AG04450 (cell line): ENCODE data around the gene ZNF800. TPM values are rescaled to one million over a fixed set of nuclear protein-coding genes. Genes with fewer than 3 reads are reported as not detected.

Source experiments
- CTCF ChIA-PET: fragments of 300-600, 350-600 bp; formaldehyde crosslinking; extraction: SDS; loops from one replicate; lab custom pipeline; 2022; ENCODE audit warnings: antibody characterized with exemption, inconsistent platforms; lab: Charles Lee
- POLR2A ChIA-PET: fragments of 350-600 bp; formaldehyde crosslinking; extraction: SDS; loops from one replicate; lab custom pipeline; 2021; ENCODE audit warnings: antibody characterized with exemption, inconsistent platforms; lab: Yijun Ruan, JAX
- DNase-seq: peaks from one replicate; pipeline ENCODE4 v3.0.0-alpha.2; 2011; ENCODE audit warnings: low read depth, low spot score
- H3K27ac ChIP-seq: one replicate; pipeline ENCODE4 v1.5.1; 2012; ENCODE audit warnings: low read depth, low read length, control low read depth
- H3K27me3 ChIP-seq: one replicate; pipeline ENCODE4 v1.6.0; 2012; ENCODE audit warnings: low read length; ENCODE audit not compliant: control insufficient read depth, insufficient read depth
- H3K4me3 ChIP-seq: 2 replicates; pipeline ENCODE4 v1.5.1; 2011; ENCODE audit warnings: mild to moderate bottlenecking, low read depth, low read length, control low read depth
- H3K9me3 ChIP-seq: 2 replicates; pipeline ENCODE4 v1.5.1; 2012; ENCODE audit warnings: low read length; ENCODE audit not compliant: control insufficient read depth, insufficient read depth
- polyA minus RNA-seq: library from RNA; depleted of rRNA, polyadenylated mRNA; stranded (reverse); fragments of >200 nt; gene quantifications from 2 replicates; pipeline ENCODE4 v1.2.3, GENCODE V29; 2011; rRNA and poly(A)+ RNA removed
- polyA plus RNA-seq: library from polyadenylated mRNA; depleted of rRNA; stranded (reverse); fragments of >200 nt; gene quantifications from 2 replicates; pipeline ENCODE4 v1.2.3, GENCODE V29; 2011; rRNA removed
- TF ChIP-seq, protein P1 (sequence below): IDR thresholded peaks from 2 replicates; pipeline ENCODE4 v1.5.1; 2011; ENCODE audit warnings: low read depth, low read length, control low read depth, inconsistent platforms

The ZNF800 gene, protein sequence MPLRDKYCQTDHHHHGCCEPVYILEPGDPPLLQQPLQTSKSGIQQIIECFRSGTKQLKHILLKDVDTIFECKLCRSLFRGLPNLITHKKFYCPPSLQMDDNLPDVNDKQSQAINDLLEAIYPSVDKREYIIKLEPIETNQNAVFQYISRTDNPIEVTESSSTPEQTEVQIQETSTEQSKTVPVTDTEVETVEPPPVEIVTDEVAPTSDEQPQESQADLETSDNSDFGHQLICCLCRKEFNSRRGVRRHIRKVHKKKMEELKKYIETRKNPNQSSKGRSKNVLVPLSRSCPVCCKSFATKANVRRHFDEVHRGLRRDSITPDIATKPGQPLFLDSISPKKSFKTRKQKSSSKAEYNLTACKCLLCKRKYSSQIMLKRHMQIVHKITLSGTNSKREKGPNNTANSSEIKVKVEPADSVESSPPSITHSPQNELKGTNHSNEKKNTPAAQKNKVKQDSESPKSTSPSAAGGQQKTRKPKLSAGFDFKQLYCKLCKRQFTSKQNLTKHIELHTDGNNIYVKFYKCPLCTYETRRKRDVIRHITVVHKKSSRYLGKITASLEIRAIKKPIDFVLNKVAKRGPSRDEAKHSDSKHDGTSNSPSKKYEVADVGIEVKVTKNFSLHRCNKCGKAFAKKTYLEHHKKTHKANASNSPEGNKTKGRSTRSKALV
- polyA plus RNA-seq = 10.5 and 13.1 TPM in 2 replicates
- 13.6 and 22.3 TPM in 2 replicates for polyA minus RNA-seq

DNA sequence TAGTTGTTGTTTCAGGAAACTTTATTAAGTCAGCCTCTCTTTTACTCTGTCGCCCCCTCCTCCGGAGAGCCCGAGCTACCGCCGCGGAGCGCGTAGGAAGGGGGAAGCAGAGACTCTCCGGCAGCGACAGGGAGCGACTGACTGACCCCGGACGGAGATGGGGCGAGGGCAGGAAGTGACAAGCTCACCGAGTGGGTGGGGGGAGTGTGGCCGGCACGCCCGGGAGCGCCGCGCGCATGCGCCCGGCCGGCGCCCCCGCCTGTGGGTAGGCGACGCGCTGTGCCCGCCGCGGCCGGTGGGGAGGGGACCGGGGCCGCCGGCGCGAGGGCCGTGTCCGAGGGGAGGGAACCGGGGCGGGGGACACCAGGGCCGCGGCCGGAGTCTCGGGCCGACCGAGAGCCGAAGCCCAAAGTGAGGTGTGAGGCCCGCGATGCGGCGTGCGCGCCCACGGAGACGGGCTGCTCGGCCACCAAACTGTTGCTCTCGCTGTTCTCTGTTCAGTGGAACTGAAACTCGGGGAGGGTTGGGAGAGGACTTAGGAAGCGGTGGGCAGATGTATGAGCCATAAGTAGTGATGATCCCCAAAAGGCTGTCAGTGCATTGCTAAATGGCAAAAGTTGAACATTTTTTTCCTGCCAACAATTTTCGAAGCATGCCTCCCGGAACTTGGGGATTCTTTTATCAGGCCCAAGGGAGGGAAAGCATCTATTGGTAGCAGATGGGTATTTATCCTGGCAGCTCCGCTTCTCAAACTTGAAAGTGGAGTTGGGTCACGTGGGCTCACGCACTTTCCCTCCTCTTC, at the start of gene ZNF800:
TSS of gene ZNF800 (minus strand) at position 143 of the 802 bp plus-strand sequence. CDS start 1,151 bp downstream, outside the sequence.
- ChIA-PET POLR2A (interaction anchor here (0.6 to 1.3 kb wide), 4 partner anchors 25 to 186 kb away, joined by 3 to 4 read pairs (median 3); no protein-coding TSS in a partner anchor), CTCF (interaction anchor here (1.5 to 1.8 kb wide), 2 partner anchors 46 to 55 kb away, joined by 4 to 6 read pairs; no protein-coding TSS in a partner anchor)
- TF ChIP-seq, protein P1, sequence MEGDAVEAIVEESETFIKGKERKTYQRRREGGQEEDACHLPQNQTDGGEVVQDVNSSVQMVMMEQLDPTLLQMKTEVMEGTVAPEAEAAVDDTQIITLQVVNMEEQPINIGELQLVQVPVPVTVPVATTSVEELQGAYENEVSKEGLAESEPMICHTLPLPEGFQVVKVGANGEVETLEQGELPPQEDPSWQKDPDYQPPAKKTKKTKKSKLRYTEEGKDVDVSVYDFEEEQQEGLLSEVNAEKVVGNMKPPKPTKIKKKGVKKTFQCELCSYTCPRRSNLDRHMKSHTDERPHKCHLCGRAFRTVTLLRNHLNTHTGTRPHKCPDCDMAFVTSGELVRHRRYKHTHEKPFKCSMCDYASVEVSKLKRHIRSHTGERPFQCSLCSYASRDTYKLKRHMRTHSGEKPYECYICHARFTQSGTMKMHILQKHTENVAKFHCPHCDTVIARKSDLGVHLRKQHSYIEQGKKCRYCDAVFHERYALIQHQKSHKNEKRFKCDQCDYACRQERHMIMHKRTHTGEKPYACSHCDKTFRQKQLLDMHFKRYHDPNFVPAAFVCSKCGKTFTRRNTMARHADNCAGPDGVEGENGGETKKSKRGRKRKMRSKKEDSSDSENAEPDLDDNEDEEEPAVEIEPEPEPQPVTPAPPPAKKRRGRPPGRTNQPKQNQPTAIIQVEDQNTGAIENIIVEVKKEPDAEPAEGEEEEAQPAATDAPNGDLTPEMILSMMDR = no peak

DNA sequence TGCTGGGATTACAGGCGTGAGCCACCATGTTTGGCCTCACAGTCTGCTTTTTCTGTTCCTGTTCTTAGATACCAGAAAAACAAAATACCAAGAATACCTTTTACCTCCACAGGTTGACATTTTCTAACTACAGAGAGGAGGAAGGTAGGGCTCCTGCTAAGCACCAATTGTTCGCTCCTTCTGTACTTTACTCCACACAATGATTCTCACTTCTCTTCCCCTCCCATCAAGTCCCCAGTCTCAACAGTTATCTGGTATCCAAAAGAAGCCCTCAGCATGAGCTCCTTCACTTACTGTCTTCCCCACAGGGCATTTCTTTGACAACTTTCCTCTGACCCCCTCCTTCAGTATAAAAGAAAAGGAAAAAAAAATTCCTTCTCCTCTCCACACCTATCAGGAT, 47.7 kb upstream of the ZNF800 start:
- Histone ChIP-seq H3K27ac (no peak overlapping the region), H3K9me3 (no peaks in the 10 kb centered on the region), H3K27me3 (no peaks in the 10 kb centered on the region), H3K4me3 (no peak overlapping the region)
- TF ChIP-seq, protein P1 = no peak
- ChIA-PET POLR2A (no interaction called here), CTCF (no interaction called here)
- no peak for DNase-seq

More for the DNA sequence above, at the start of gene ZNF800:
- Histone ChIP-seq H3K4me3 (peak within 1 kb of the TSS; percentile 87), H3K9me3 (no peaks in the 10 kb centered on the region; the same call in 1 of the 2 replicates), H3K27me3 (no peaks in the 10 kb centered on the region), H3K27ac (peak within 1 kb of the TSS; percentile 86)
- DNase-seq = peak; percentile 27

DNA sequence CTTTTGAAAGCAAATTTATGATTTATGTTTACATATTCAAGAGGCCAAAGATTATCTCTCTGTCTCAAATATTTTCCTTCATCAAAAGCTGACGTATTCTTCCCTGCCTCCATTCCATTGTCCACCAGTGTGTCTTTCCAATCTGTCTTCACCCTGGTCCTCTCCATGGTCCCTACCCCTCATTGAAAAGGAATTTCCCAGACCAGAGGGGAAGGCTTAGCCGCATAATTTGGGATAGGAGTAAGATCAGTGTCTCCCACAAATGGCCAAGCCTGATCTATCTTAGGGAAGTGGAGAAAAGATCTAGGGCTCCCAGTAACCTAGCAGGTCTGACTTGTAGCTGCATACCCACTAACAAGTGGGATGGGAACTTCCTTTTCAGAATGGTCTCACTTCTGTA, 46.3 kb upstream of the ZNF800 start:
- Histone ChIP-seq H3K27me3 (no peaks in the 10 kb centered on the region), H3K9me3 (no peaks in the 10 kb centered on the region), H3K4me3 (no peak overlapping the region), H3K27ac (no peak overlapping the region)
- TF ChIP-seq, protein P1 = no peak
- ChIA-PET CTCF (no interaction called here), POLR2A (no interaction called here)
- DNase-seq = no peak

DNA sequence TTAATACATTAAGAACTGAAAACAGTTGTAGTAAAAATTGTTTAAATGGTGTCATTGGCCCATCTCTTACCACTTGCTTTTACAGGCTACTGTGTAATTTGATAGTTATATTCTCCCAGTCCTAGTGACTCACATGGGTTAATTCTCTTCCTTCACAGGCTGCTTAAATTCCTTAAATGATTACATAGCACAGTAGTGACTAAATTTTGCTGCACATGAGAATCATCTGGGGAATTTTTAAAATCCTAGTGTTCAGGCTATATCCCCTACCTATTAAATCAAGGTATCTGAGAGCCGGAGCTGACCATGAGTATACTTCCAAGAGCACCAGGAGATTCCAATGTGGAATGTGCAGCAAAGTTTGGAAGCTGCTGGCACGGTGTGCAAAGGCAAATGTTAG, 45.3 kb upstream of the ZNF800 start:
- CTCF ChIA-PET = interaction anchor here (1.2 kb wide), 1 partner anchor 10 kb away, joined by 3 read pairs; no protein-coding TSS in a partner anchor
- TF ChIP-seq, protein P1 = no peak
- POLR2A ChIA-PET = no interaction called here

More for the DNA sequence above, 45.3 kb upstream of the ZNF800 start:
- peak; percentile 58 for DNase-seq
- Histone ChIP-seq H3K27me3 (no peaks in the 10 kb centered on the region), H3K4me3 (no peak overlapping the region), H3K9me3 (no peaks in the 10 kb centered on the region), H3K27ac (peak overlapping the region; percentile 58)
